Heart right ventricle (tissue), 16 donors: Measurements from ENCODE around the gene TMOD1. TPM values are rescaled to one million over a fixed set of nuclear protein-coding genes. Genes with fewer than 3 reads are reported as not detected.
A peak's percentile ranks its signal among the peaks of the same experiment; 100 is the strongest.

ENCODE experiments used
- ATAC-seq, 8 donors: fragments of 200-7000 bp; cut with Tn5 transposase; one replicate each; pipeline ENCODE4 v1.9.1; 2020; ENCODE audit warnings: mild to moderate bottlenecking in 8 of 8, moderate library complexity in 8 of 8, moderate number of reproducible peaks in 1 of 8
- DNase-seq, 2 donors: peaks; one replicate each; pipeline ENCODE4 v3.0.0-alpha.2; 2020
- H3K27ac ChIP-seq, 10 donors: fragments of 200-600 bp; sonication (generic) in 2 of 10; one replicate each; pipeline versions ENCODE4 v1.5.0 to v1.8.0; 2020 to 2022; ENCODE audit warnings: mild to moderate bottlenecking in 3 of 10
- H3K27me3 ChIP-seq, 7 donors: fragments of 200-600 bp; one replicate each; pipeline ENCODE4 v1.8.0; 2021 to 2022; ENCODE audit warnings: mild to moderate bottlenecking in 2 of 7
- H3K36me3 ChIP-seq, 9 donors: fragments of 200-600 bp; sonication (generic) in 1 of 9; one replicate each; pipeline versions ENCODE4 v1.5.0 to v1.8.0; 2020 to 2022; ENCODE audit warnings: mild to moderate bottlenecking in 2 of 9
- H3K4me1 ChIP-seq, 9 donors: fragments of 200-600 bp; sonication (generic) in 1 of 9; one replicate each; pipeline versions ENCODE4 v1.5.0 to v1.8.0; 2020 to 2022; ENCODE audit warnings: mild to moderate bottlenecking in 4 of 9
- H3K4me3 ChIP-seq, 10 donors: fragments of 200-600 bp; sonication (generic) in 2 of 10; one replicate each; pipeline versions ENCODE4 v1.5.0 to v1.8.0; 2020 to 2022; ENCODE audit warnings: mild to moderate bottlenecking in 7 of 10, moderate library complexity in 2 of 10
- H3K9me3 ChIP-seq, 11 donors: fragments of 200-600 bp in 10 of 11; sonication (generic) in 2 of 11; one replicate each; pipeline versions ENCODE4 v1.5.0 to v1.8.0; 2013 to 2022; ENCODE audit warnings: mild to moderate bottlenecking in 2 of 11, control low read depth in 1 of 11, moderate library complexity in 1 of 11
- WGBS, 2 donors: extraction: QIAGEN DNeasy Blood & Tissue Kit; methylation state at CpG; one replicate each; pipeline ENCODE4 v1.1.7; 2013; ENCODE audit warnings: inconsistent platforms in 1 of 2; 5-methylcytosine and 5-hydroxymethylcytosine counted together
- intact Hi-C, 10 donors: fragments of 100-400 bp; cut with DNase I; formaldehyde crosslinking; loops; one replicate each; pipeline versions ENCODE4 v1.11.1 to v1.14.2; 2022
- polyA plus RNA-seq, 2 donors: library from polyadenylated mRNA; stranded (reverse); fragments of 200-250 nt; gene quantifications; one replicate each; pipeline ENCODE4 v1.2.3, GENCODE V29; 2013
- total RNA-seq, 10 donors: library from RNA; stranded (reverse); fragmentation: NEBNext Ultra II Directional in 3 of 10; extraction: Animal tissue kit (Norgen Biotek cat#: 25700) in 3 of 10; gene quantifications; one replicate each; pipeline versions ENCODE4 v1.2.1 to v1.2.4, GENCODE V29; 2021 to 2023
- TF ChIP-seq, protein P1 (sequence below), 9 donors: fragments of 200-600 bp; sonication (generic) in 2 of 9; IDR thresholded peaks; one replicate each; pipeline versions ENCODE4 v1.5.0 to v1.8.0; 2021 to 2022; ENCODE audit warnings: antibody characterized with exemption in 9 of 9, mild to moderate bottlenecking in 5 of 9, moderate library complexity in 1 of 9
- donor health status: Arrhythmogenic right ventricular cardiomyopathy.
- donor health status: ischemic (EF 13 %, LVEDD 7.1; RV severe dilation, severe dysfunction).
- donor health status: healthy with polysubstance abuse.
- donor health status: DM: no; HTN: yes; CAD: no.
- donor health status: DM: no; HTN: no; CAD: no.
- donor health status: ischemic (EF 25% LVEDD 6.9; RV normal size, moderate dysfunction).
- donor health status: ischemic (EF 25% LVEDD 5.7; RV mildly dilated, moderate dysfunction).
- donor health status: healthy.
- donor health status: DM: yes; HTN: yes; CAD: no.
- donor health status: Ischemic cardiomyopathy.
- donor health status: ischemic (EF 35%, LVEDD 5.7; RV mildly dilated, moderate dysfunction).
- donor health status: nonischemic (EF 11% LVEDD 7.7; RV severe dilation, severe dysfunction).
- donor health status: DM: yes; HTN: yes; CAD: no.
- donor health status: PGD.
- donor health status: ischemic (EF 29% LVEDD 5.4; RV normal size, mild dysfunction).
- donor health status: nonischemic (EF 23%, LVEDD 6.1; RV moderate dilation, normal function).

Gene TMOD1
- total and polyA plus RNA-seq, 12 donors: 83.7 to 203 (median 176) TPM

DNA sequence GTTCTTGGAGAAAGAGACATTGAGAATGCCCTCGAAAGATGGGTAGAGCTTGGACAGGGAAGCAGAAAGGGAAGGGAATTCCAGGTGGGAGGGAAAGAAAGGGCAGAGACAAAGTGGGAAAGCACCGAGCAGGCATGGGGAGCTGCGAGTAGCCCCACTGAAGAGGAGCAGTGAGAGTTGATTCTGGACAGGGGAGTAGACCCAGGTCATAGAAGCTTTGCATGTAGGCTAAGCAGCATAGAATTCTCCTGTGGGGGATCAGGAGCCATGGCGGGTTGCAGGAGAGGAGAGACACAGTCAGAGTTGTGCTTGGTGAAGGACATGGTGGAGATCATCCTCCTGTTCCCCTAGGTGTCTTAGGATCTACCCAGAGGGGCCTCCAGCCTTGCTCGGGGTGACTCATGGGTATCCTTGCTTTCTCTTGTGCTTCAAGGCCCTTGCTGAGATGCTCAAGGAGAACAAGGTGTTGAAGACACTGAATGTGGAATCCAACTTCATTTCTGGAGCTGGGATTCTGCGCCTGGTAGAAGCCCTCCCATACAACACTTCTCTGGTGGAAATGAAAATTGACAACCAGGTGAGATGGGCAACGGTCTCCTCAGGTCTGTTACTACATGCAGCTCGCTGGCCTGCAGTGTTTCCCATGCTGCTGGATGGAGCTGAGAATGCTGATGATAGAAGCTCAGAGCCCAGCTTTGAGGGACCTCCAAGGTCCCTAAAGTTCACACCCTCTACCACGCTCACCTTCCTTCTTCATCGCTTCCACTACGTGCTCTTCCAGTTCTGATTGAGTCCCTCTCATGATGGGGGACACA lies 67.2 kb downstream of the TMOD1 start:
- peaks cover 0 to 57% (median 0%) of the 10 kb centered on the region in 9 donors for H3K36me3 ChIP-seq
- no peak overlapping the region for H3K4me3 ChIP-seq
- H3K27ac ChIP-seq: no peak overlapping the region
- ATAC-seq (no peak), DNase-seq (no peak)
- H3K27me3 ChIP-seq: no peaks in the 10 kb centered on the region
- TF ChIP-seq, protein P1, sequence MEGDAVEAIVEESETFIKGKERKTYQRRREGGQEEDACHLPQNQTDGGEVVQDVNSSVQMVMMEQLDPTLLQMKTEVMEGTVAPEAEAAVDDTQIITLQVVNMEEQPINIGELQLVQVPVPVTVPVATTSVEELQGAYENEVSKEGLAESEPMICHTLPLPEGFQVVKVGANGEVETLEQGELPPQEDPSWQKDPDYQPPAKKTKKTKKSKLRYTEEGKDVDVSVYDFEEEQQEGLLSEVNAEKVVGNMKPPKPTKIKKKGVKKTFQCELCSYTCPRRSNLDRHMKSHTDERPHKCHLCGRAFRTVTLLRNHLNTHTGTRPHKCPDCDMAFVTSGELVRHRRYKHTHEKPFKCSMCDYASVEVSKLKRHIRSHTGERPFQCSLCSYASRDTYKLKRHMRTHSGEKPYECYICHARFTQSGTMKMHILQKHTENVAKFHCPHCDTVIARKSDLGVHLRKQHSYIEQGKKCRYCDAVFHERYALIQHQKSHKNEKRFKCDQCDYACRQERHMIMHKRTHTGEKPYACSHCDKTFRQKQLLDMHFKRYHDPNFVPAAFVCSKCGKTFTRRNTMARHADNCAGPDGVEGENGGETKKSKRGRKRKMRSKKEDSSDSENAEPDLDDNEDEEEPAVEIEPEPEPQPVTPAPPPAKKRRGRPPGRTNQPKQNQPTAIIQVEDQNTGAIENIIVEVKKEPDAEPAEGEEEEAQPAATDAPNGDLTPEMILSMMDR (IDR thresholded peaks at IDR 0.05): no peak
- intact Hi-C loops: no loop called here
- no peaks in the 10 kb centered on the region for H3K9me3 ChIP-seq
- WGBS, 2 donors: 94 to 95% methylated on average over 11 of the region's 11 CpGs
- peaks cover 7 to 49% (median 29%) of the 10 kb centered on the region in 9 donors for H3K4me1 ChIP-seq

GRCh38 chr9:97570899-97571298 lies 69.4 kb downstream of the TMOD1 start:
- Histone ChIP-seq H3K36me3 (peaks cover 0 to 71% (median 0%) of the 10 kb centered on the region in 9 donors), H3K27ac (peak overlapping the region in 8 of 10 donors; percentile 25 to 76 (median 66)), H3K4me1 (peaks cover 2 to 32% (median 15%) of the 10 kb centered on the region in 9 donors), H3K27me3 (no peaks in the 10 kb centered on the region), H3K9me3 (no peaks in the 10 kb centered on the region), H3K4me3 (no peak overlapping the region)
- intact Hi-C loops: no loop called here
- TF ChIP-seq, protein P1 (IDR thresholded peaks at IDR 0.05): no peak
- 41 to 61% methylated on average over 6 of the region's 6 CpGs for WGBS, 2 donors
- DNase-seq (peak; percentile 79), ATAC-seq (peak; percentile 85 to 96 (median 92))

- intact Hi-C loops: no loop called here
- TF ChIP-seq, protein P1 (IDR thresholded peaks at IDR 0.05): no peak
- peak overlapping the region in 7 of 10 donors; percentile 25 to 76 (median 70) for H3K27ac ChIP-seq
- 46 to 78% methylated on average over 1 of the region's 1 CpG for WGBS, 2 donors
- peak in 1 of 2 donors; percentile 48 for DNase-seq
- H3K4me1 ChIP-seq: peaks cover 2 to 32% (median 15%) of the 10 kb centered on the region in 9 donors
- ATAC-seq: peak in 7 of 8 donors; percentile 4 to 54 (median 39)
- H3K36me3 ChIP-seq: peaks cover 0 to 70% (median 0%) of the 10 kb centered on the region in 9 donors
- H3K9me3 ChIP-seq: no peaks in the 10 kb centered on the region
- H3K4me3 ChIP-seq: no peak overlapping the region
- H3K27me3 ChIP-seq: no peaks in the 10 kb centered on the region
Measured at GRCh38 chr9:97571664-97572063, 70.2 kb downstream of the TMOD1 start.

DNA sequence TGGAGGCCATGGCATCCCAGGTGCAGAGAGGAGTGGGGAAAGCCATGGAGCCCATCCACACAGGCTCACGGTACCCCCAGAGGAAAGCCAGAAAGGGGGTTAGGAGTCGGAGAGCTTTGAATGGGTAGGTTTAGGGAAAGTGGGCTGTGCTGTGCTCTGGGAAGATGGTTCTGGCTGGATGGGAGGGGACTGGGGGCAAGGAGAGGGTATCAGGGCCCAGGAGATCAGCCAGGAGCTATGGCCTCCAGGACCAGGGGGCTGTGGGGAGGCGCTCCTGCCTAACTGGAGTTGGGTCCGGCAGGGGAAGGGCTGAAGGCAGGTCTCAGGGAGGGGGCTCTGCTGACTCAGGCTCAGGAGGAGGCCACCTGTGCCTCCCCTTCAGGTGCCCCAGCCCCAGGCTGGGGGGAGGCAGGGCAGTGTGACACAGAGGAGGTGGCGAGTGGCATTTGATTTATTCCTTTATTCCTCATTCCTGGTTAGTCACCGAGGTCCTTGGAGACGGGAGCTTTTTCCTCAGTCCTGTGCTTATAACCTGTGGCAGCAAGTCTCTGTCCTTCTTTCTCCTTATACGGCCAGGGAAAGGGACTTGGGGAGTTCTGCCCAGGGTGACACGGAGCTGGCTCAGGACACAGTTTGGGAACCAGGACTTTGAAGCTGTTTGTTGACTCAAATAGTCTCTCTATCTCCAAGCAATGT lies 70.9 kb downstream of the TMOD1 start:
- Histone ChIP-seq H3K9me3 (no peaks in the 10 kb centered on the region), H3K27ac (peak overlapping the region in 2 of 10 donors; percentile 70 to 75), H3K4me3 (no peak overlapping the region), H3K36me3 (peaks cover 0 to 63% (median 0%) of the 10 kb centered on the region in 9 donors), H3K27me3 (no peaks in the 10 kb centered on the region), H3K4me1 (peaks cover 2 to 30% (median 15%) of the 10 kb centered on the region in 9 donors)
- DNase-seq (no peak), ATAC-seq (peak in 1 of 8 donors; percentile 4)
- WGBS, 2 donors: 78 to 83% methylated on average over 9 of the region's 9 CpGs
- TF ChIP-seq, protein P1 (IDR thresholded peaks at IDR 0.05): no peak
- intact Hi-C loops: no loop called here
